HFFc6 (cell line): ENCODE measurements around the gene PAN3. TPM values are rescaled to one million over a fixed set of nuclear protein-coding genes. Genes with fewer than 3 reads are reported as not detected.

ENCODE experiments used
- DNase-seq: peaks from one replicate; pipeline ENCODE4 v3.0.0-alpha.2; 2018
- H3K27ac Mint-ChIP-seq: 2 replicates; pipeline ENCODE4 v1.8.0; 2020; ENCODE audit warnings: mild to moderate bottlenecking, mixed read lengths
- H3K27me3 Mint-ChIP-seq: 2 replicates; pipeline ENCODE4 v1.8.0; 2021; ENCODE audit warnings: mild to moderate bottlenecking, moderate library complexity, mixed read lengths; ENCODE audit not compliant: insufficient read depth
- H3K36me3 Mint-ChIP-seq: 2 replicates; pipeline ENCODE4 v1.8.0; 2021; ENCODE audit warnings: low read depth, mixed read lengths
- H3K4me1 Mint-ChIP-seq: 2 replicates; pipeline ENCODE4 v1.8.0; 2020; ENCODE audit warnings: low read depth, mixed read lengths
- H3K4me3 Mint-ChIP-seq: 2 replicates; pipeline ENCODE4 v1.8.0; 2020; ENCODE audit warnings: mild to moderate bottlenecking, moderate library complexity, mixed read lengths
- H3K9me3 Mint-ChIP-seq: 2 replicates; pipeline ENCODE4 v1.8.0; 2020; ENCODE audit warnings: mild to moderate bottlenecking, mixed read lengths
- total RNA-seq, 6 experiments: library from RNA; stranded (reverse); fragmentation: NEBNext Ultra II Directional; extraction: Animal tissue kit (Norgen Biotek cat#: 25700); gene quantifications; 2 replicates in 1 of 6; 3 replicates in 5 of 6; pipeline ENCODE4 v1.2.3, GENCODE V29; 2021
- TF ChIP-seq, protein P1 (sequence below): fragments of 200-600 bp; sonication (generic); IDR thresholded peaks from 2 replicates; pipeline ENCODE4 v1.5.0; 2021; ENCODE audit warnings: antibody characterized with exemption, mild to moderate bottlenecking

The PAN3 gene
- total RNA-seq, 6 experiments from 2014 or later, result 16.9 to 20.2 (median 18.0) TPM

DNA sequence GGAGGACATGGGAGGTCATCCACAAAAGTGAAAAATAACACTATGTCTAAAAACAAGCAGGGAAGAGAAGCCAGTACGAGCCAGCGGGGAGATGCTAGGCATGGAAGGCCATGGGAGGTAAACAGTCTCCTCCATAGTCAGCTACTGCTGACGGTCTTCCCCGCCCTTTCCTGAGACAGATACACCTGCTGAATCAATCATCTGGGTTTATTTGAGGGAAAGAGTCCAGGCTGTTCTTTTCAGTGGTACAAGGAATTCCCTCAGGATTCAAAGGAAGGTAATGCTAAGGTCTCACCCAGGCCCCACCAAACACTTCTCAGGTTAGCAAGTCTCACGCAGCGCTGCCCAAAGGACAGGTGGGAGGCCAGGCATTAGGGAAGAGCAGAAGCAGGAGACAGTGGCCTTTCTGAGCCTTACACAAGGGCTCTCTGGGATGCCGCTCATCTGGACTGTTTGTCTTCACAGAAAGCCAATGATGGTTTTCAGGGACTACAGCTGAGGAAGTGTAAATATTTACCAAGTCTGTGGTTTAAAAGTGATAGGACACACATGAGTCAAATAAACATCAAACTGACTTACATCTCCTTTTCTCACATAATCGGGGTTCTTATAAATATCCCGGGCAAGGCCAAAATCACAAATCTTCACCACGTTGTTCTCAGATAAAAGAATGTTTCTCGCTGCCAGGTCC lies 182.7 kb downstream of the PAN3 start:
- peak overlapping the region; percentile 95 for H3K27ac Mint-ChIP-seq
- H3K9me3 Mint-ChIP-seq, result peaks cover 6% of the 10 kb centered on the region
- peaks cover 30% of the 10 kb centered on the region for H3K36me3 Mint-ChIP-seq
- TF ChIP-seq, protein P1, sequence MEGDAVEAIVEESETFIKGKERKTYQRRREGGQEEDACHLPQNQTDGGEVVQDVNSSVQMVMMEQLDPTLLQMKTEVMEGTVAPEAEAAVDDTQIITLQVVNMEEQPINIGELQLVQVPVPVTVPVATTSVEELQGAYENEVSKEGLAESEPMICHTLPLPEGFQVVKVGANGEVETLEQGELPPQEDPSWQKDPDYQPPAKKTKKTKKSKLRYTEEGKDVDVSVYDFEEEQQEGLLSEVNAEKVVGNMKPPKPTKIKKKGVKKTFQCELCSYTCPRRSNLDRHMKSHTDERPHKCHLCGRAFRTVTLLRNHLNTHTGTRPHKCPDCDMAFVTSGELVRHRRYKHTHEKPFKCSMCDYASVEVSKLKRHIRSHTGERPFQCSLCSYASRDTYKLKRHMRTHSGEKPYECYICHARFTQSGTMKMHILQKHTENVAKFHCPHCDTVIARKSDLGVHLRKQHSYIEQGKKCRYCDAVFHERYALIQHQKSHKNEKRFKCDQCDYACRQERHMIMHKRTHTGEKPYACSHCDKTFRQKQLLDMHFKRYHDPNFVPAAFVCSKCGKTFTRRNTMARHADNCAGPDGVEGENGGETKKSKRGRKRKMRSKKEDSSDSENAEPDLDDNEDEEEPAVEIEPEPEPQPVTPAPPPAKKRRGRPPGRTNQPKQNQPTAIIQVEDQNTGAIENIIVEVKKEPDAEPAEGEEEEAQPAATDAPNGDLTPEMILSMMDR, result no peak
- peaks cover 72% of the 10 kb centered on the region for H3K4me1 Mint-ChIP-seq
- H3K4me3 Mint-ChIP-seq, result peak overlapping the region; percentile 84
- no peaks in the 10 kb centered on the region; the same call in 1 of the 2 replicates for H3K27me3 Mint-ChIP-seq
- no peak for DNase-seq

DNA sequence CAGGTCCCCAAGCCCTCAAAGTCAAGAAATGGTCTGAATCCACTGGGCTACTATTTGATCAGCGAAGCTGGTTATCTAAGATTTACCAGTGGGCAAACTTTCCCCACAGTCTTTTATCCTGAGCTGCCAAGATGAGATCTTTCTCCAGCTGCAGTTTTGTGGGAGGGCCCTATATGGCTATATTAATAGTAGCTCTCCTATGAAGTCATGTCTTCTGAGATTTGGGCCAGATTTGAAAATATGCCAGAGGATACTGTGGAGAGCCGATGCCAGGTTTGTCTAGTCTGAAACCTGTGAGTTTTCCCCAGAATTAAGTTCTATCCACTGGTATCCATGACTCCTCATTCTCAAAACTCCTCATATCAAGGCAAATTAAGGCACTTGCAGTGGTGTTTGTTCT lies 183.4 kb downstream of the PAN3 start:
- no peaks in the 10 kb centered on the region; the same call in 1 of the 2 replicates for H3K27me3 Mint-ChIP-seq
- H3K4me3 Mint-ChIP-seq, result peak overlapping the region; percentile 84
- peaks cover 76% of the 10 kb centered on the region for H3K4me1 Mint-ChIP-seq
- peaks cover 6% of the 10 kb centered on the region for H3K9me3 Mint-ChIP-seq
- H3K36me3 Mint-ChIP-seq, result peaks cover 30% of the 10 kb centered on the region
- peak overlapping the region; percentile 95 for H3K27ac Mint-ChIP-seq
- peak; percentile 29 for DNase-seq
- TF ChIP-seq, protein P1, result no peak

DNA sequence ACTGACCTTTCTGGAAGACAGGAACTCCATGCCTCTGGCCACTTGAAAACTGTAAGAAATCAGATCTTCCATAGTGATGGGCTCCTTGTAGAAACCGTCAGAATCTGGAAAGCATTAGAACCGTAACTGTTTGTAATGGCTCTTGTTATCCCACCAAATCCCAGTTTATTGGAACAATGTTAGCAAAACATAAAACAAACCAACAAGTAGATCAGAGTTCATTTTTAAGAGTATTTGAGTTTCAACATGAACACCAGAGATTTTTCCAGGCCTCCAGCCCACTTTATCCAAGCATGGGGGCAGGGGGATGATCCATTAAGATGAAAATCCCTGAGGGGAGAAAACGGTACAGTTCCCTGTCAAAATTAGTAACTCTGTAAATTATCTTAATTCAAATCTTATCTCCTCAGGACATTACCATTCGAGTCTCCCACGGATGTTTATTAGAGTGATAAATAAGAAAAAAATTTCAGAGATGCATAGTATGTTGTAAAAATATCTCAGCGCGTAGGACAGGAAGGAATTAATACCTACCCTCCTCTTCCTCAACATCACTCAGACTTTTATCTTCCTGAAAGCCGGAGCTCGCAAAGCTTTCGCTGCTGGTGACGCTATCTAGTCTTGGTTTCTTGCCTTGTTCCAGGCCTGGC lies 184.0 kb downstream of the PAN3 start:
- peak; percentile 77 for DNase-seq
- Mint-ChIP-seq H3K4me1 (peaks cover 82% of the 10 kb centered on the region), H3K9me3 (peaks cover 6% of the 10 kb centered on the region), H3K27ac (peak overlapping the region; percentile 95), H3K27me3 (no peaks in the 10 kb centered on the region; the same call in 1 of the 2 replicates), H3K36me3 (peaks cover 30% of the 10 kb centered on the region), H3K4me3 (peak overlapping the region; percentile 84)
- TF ChIP-seq, protein P1, result no peak

DNA sequence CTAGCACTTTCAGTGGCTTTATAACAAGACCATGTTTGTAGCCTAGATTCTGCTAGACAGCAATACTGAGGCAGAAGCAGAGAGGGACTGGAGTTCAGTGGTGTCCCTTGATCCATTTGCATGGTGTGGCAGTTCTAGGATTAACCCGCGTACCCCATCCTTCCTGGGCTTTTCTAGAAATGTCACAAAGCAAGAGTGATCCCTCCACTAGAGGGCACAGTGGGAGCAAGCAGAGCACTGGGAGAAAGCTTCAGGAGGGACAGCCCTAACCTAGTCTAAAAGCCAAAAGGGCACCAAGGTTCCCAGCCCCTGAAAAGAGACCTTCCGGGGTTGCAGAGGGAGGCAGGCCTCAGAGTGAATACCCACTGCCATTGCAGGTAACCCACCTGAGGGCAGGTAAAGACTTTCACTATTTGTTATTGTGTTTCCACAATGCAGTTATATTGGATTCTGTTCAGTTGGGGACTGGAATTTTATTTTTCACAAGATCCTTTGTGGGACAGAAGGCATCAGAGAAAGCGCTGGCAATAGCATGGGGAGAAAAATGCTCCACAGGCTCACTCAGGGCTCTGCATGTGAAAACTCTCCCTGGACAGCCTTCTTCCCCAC lies 185.9 kb downstream of the PAN3 start:
- Mint-ChIP-seq H3K4me3 (peak overlapping the region; percentile 50), H3K36me3 (peaks cover 28% of the 10 kb centered on the region), H3K9me3 (peaks cover 6% of the 10 kb centered on the region), H3K27me3 (no peaks in the 10 kb centered on the region; the same call in 1 of the 2 replicates), H3K27ac (peak overlapping the region; percentile 95), H3K4me1 (peaks cover 99% of the 10 kb centered on the region)
- DNase-seq, result peak; percentile 74
- TF ChIP-seq, protein P1, result peak; percentile 92

DNA sequence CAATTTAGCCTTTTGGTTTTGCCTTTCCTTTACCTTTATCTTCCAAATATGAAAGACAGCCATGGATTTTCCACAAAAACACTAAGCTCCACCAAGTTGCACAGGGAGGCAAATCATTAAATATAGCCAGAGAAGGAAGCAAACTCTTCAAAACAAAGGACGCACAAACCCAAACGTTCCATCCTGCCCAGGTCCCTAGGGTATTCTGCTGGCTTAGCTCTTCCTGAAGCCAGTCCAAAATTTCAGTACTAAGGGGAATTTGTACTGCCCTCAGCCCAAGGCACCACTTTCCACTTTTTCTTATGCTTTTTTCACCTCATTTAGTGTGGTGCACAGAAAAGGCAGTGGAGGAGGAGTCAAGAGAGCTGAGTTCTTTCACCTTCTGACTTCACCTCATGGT lies 186.7 kb downstream of the PAN3 start:
- H3K27me3 Mint-ChIP-seq, result no peaks in the 10 kb centered on the region; the same call in 1 of the 2 replicates
- H3K36me3 Mint-ChIP-seq, result peaks cover 21% of the 10 kb centered on the region
- peaks cover 99% of the 10 kb centered on the region for H3K4me1 Mint-ChIP-seq
- peak overlapping the region; percentile 95 for H3K27ac Mint-ChIP-seq
- TF ChIP-seq, protein P1, result no peak
- H3K9me3 Mint-ChIP-seq, result peaks cover 2% of the 10 kb centered on the region
- no peak overlapping the region for H3K4me3 Mint-ChIP-seq
- DNase-seq, result no peak
